Lower leg skin (tissue), 3 donors: Measurements from ENCODE around the gene SYCP3.

Experiments used
- POLR2A ChIP-seq, 2 donors: fragments of 450-650 bp; IDR thresholded peaks; one replicate each; pipeline ENCODE4 v1.6.1; 2016 to 2017; ENCODE audit warnings: antibody characterized with exemption in 2 of 2, mild to moderate bottlenecking in 1 of 2, moderate library complexity in 1 of 2
- TF ChIP-seq, protein P1 (sequence below), 3 donors: fragments of 450-650 bp; IDR thresholded peaks; one replicate each; pipeline ENCODE4 v1.5.1; 2016; ENCODE audit warnings: antibody characterized with exemption in 3 of 3, mild to moderate bottlenecking in 3 of 3, moderate library complexity in 2 of 3

DNA sequence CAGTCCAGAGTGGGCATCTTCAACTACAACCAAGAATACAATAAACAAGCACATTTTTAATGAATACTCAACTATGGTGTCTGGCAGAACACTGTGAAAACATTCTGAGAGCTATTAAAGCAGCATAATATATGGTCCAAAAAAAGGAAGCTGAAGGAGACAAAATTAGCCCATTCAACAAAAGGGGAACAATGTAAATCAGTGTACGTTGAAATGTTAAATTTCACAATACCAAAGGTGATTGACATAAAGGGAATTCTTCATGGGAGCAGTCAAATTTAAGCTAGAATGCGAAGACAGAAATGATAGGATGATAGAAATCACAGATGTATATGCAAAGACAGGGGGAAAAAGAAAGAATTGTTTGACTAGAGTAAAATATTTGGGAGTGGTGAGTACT is 41.3 kb upstream of the SYCP3 start:
- TF ChIP-seq, protein P1, sequence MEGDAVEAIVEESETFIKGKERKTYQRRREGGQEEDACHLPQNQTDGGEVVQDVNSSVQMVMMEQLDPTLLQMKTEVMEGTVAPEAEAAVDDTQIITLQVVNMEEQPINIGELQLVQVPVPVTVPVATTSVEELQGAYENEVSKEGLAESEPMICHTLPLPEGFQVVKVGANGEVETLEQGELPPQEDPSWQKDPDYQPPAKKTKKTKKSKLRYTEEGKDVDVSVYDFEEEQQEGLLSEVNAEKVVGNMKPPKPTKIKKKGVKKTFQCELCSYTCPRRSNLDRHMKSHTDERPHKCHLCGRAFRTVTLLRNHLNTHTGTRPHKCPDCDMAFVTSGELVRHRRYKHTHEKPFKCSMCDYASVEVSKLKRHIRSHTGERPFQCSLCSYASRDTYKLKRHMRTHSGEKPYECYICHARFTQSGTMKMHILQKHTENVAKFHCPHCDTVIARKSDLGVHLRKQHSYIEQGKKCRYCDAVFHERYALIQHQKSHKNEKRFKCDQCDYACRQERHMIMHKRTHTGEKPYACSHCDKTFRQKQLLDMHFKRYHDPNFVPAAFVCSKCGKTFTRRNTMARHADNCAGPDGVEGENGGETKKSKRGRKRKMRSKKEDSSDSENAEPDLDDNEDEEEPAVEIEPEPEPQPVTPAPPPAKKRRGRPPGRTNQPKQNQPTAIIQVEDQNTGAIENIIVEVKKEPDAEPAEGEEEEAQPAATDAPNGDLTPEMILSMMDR (IDR thresholded peaks at IDR 0.05) = no peak
- no peak for TF ChIP-seq POLR2A (IDR thresholded peaks at IDR 0.05)
